NT2/D1 (cell line): ENCODE measurements around the gene IVNS1ABP.

Experiments used
- DNase-seq: peaks from one replicate; pipeline ENCODE4 v3.0.0-alpha.2; 2011; ENCODE audit warnings: low read depth, low spot score
- H3K27me3 ChIP-seq: 2 replicates; pipeline ENCODE4 v1.6.0; 2011; ENCODE audit warnings: mild to moderate bottlenecking; ENCODE audit not compliant: insufficient read length, insufficient read depth
- H3K36me3 ChIP-seq: 2 replicates; pipeline ENCODE4 v1.6.1; 2011; ENCODE audit warnings: mild to moderate bottlenecking, low read length, mixed read lengths; ENCODE audit not compliant: insufficient read depth, insufficient read length
- H3K4me1 ChIP-seq: 2 replicates; pipeline ENCODE4 v1.5.1; 2011; ENCODE audit not compliant: insufficient read depth, insufficient read length
- H3K4me3 ChIP-seq: 2 replicates; pipeline ENCODE4 v1.5.1; 2011; ENCODE audit warnings: low read depth; ENCODE audit not compliant: insufficient read length
- H3K9ac ChIP-seq: 2 replicates; pipeline ENCODE4 v1.6.0; 2011; ENCODE audit warnings: low read depth; ENCODE audit not compliant: insufficient read length
- H3K9me3 ChIP-seq: 2 replicates; pipeline ENCODE4 v1.5.1; 2011; ENCODE audit warnings: mild to moderate bottlenecking, low read length; ENCODE audit not compliant: insufficient read depth
- SUZ12 ChIP-seq: IDR thresholded peaks from 2 replicates; pipeline ENCODE4 v1.6.1; 2011; ENCODE audit not compliant: insufficient read length, insufficient read depth; ENCODE audit errors: extremely low read depth
- YY1 ChIP-seq: IDR thresholded peaks from 2 replicates; pipeline ENCODE4 v1.6.1; 2011; ENCODE audit not compliant: insufficient read length, insufficient read depth
- ZNF274 ChIP-seq: IDR thresholded peaks from 2 replicates; pipeline ENCODE4 v1.6.1; 2011; ENCODE audit warnings: mild to moderate bottlenecking, low read depth, low read length

IVNS1ABP gene

GRCh38 chr1:185309566-185309965, 7.5 kb downstream of the IVNS1ABP start:
- Histone ChIP-seq H3K9ac (no peak overlapping the region), H3K36me3 (peaks cover 71% of the 10 kb centered on the region), H3K4me1 (no peaks in the 10 kb centered on the region), H3K4me3 (no peak overlapping the region), H3K27me3 (no peaks in the 10 kb centered on the region), H3K9me3 (no peaks in the 10 kb centered on the region)
- no peak for DNase-seq
- TF ChIP-seq ZNF274, result no peak
- TF ChIP-seq SUZ12, result no peak
- TF ChIP-seq YY1, result no peak

- no peak overlapping the region for H3K4me3 ChIP-seq
- H3K36me3 ChIP-seq, result peaks cover 86% of the 10 kb centered on the region
- TF ChIP-seq ZNF274, result no peak
- TF ChIP-seq SUZ12, result no peak
- no peak for TF ChIP-seq YY1
- DNase-seq, result no peak
- H3K27me3 ChIP-seq, result no peaks in the 10 kb centered on the region
- H3K9ac ChIP-seq, result no peak overlapping the region
- H3K9me3 ChIP-seq, result no peaks in the 10 kb centered on the region
- H3K4me1 ChIP-seq, result no peaks in the 10 kb centered on the region
Observed at GRCh38 chr1:185308126-185308525, 8.9 kb downstream of the IVNS1ABP start.

GRCh38 chr1:185305419-185305818, 11.6 kb downstream of the IVNS1ABP start:
- Histone ChIP-seq H3K4me1 (no peaks in the 10 kb centered on the region), H3K27me3 (no peaks in the 10 kb centered on the region), H3K36me3 (peaks cover 99% of the 10 kb centered on the region), H3K9ac (no peak overlapping the region), H3K9me3 (no peaks in the 10 kb centered on the region), H3K4me3 (no peak overlapping the region)
- no peak for TF ChIP-seq YY1
- no peak for DNase-seq

DNA sequence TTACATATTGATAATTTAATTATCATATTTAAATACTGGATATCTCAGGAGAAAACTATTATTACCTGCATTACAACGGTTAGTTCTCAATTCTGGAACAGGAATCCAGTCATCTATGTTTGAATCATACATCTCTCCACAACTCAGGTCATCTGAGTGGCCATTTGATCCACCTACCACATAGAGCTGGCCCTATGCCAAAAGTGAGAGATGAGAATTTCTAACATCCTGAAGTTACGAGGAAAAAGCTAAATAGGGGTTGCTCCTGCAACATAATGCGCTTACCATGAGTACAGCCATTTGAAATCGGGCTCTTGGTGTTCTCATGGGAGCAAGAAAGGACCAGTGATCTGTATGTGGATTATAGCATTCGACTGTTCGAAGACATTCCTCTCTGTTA, 16.9 kb downstream of the IVNS1ABP start:
- no peak overlapping the region for H3K9ac ChIP-seq
- no peak overlapping the region for H3K4me3 ChIP-seq
- H3K36me3 ChIP-seq, result peaks cover 100% of the 10 kb centered on the region
- no peaks in the 10 kb centered on the region for H3K4me1 ChIP-seq
- no peak for DNase-seq
- H3K9me3 ChIP-seq, result no peaks in the 10 kb centered on the region
- no peak for TF ChIP-seq SUZ12
- no peak for TF ChIP-seq ZNF274
- TF ChIP-seq YY1, result no peak
- H3K27me3 ChIP-seq, result no peaks in the 10 kb centered on the region

DNA sequence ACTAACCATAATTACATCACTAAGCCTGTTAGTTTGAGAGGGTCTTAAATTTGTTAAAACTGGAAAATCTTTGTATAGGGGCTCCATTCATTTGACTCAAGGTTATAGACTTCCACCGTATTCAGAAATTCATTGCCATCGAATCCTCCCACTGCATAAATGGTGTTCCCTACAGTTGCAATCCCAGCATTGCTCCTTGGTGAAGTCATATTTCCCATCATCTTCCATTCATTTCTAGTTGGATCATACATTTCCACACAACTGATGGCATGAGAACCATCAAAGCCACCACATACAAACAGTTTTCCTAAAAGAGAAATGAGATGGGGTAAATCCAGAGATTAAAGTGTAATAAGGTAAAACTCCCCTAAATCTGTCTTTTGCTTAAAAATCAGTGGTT, 19.1 kb downstream of the IVNS1ABP start:
- H3K27me3 ChIP-seq, result no peaks in the 10 kb centered on the region
- no peak overlapping the region for H3K9ac ChIP-seq
- H3K9me3 ChIP-seq, result no peaks in the 10 kb centered on the region
- DNase-seq, result no peak
- H3K4me1 ChIP-seq, result no peaks in the 10 kb centered on the region
- no peak overlapping the region for H3K4me3 ChIP-seq
- H3K36me3 ChIP-seq, result peaks cover 99% of the 10 kb centered on the region
- TF ChIP-seq YY1 (no peak), SUZ12 (no peak), ZNF274 (no peak)

DNA sequence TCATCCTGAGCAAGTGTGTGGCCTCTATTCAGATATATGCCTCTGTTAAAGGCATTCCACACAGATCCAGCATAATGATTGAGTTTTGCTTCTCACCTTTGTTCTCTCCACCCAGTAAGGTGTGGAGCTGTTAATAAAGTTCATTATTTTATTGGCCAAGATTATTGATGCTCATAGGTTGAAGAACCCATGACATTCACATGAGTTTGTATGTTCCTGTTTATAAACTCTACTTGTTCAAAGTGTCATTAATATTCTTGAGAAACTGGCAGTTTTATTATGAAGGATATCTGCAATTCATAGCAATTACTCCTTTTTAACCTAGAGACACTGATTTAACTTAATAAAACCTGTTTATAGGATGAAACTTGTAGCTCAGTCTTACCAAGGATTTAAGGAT, 22.0 kb downstream of the IVNS1ABP start:
- Histone ChIP-seq H3K4me1 (no peaks in the 10 kb centered on the region), H3K9ac (no peak overlapping the region), H3K27me3 (no peaks in the 10 kb centered on the region), H3K4me3 (no peak overlapping the region), H3K9me3 (no peaks in the 10 kb centered on the region), H3K36me3 (peaks cover 75% of the 10 kb centered on the region)
- TF ChIP-seq YY1 (no peak), SUZ12 (no peak), ZNF274 (no peak)
- DNase-seq, result no peak

GRCh38 chr1:185293967-185294542, 23.0 kb downstream of the IVNS1ABP start:
- H3K27me3 ChIP-seq, result no peaks in the 10 kb centered on the region
- H3K9me3 ChIP-seq, result no peaks in the 10 kb centered on the region
- peaks cover 65% of the 10 kb centered on the region for H3K36me3 ChIP-seq
- H3K4me1 ChIP-seq, result no peaks in the 10 kb centered on the region
- no peak overlapping the region for H3K4me3 ChIP-seq
- TF ChIP-seq YY1, result no peak
- no peak for TF ChIP-seq SUZ12
- no peak for TF ChIP-seq ZNF274
- DNase-seq, result no peak
- no peak overlapping the region for H3K9ac ChIP-seq
